Activated CD8-positive, alpha-beta T cell treated with anti-CD3 and anti-CD28 coated beads, Interleukin-2, amount 10 ng/mL, durations not matched to agents 7 days and 5 days (primary cell): ENCODE measurements around the gene CPAMD8. TPM values are rescaled to one million over a fixed set of nuclear protein-coding genes. Genes with fewer than 3 reads are reported as not detected.
A peak's percentile ranks its signal among the peaks of the same experiment; 100 is the strongest.

Source experiments
- ATAC-seq: fragments of 150-1000 bp; cut with Tn5 transposase; one replicate; pipeline ENCODE4 v1.10.0; 2021; ENCODE audit warnings: moderate library complexity
- CTCF ChIA-PET: fragments of 350-600 bp; sonication (Branson Sonifier 250); formaldehyde crosslinking; loops from one replicate; lab custom pipeline; 2021; ENCODE audit warnings: antibody characterized with exemption; lab: Charles Lee
- POLR2A ChIA-PET: fragments of 350-600 bp; sonication (Branson Sonifier 250); formaldehyde crosslinking; loops from one replicate; lab custom pipeline; 2021; ENCODE audit warnings: antibody characterized with exemption; lab: Charles Lee
- DNase-seq: peaks from one replicate; pipeline ENCODE4 v3.0.0-alpha.2; 2020
- H3K27ac Mint-ChIP-seq: one replicate; pipeline ENCODE4 v1.8.0; 2021; ENCODE audit warnings: mild to moderate bottlenecking, mixed read lengths
- H3K27me3 Mint-ChIP-seq: one replicate; pipeline ENCODE4 v1.8.0; 2021; ENCODE audit warnings: low read depth, mixed read lengths
- H3K36me3 Mint-ChIP-seq: one replicate; pipeline ENCODE4 v1.8.0; 2021; ENCODE audit warnings: low read depth, mixed read lengths
- H3K4me1 Mint-ChIP-seq: one replicate; pipeline ENCODE4 v1.8.0; 2021; ENCODE audit warnings: low read depth, mixed read lengths
- H3K4me3 Mint-ChIP-seq: one replicate; pipeline ENCODE4 v1.8.0; 2021; ENCODE audit warnings: mild to moderate bottlenecking, mixed read lengths
- H3K9me3 Mint-ChIP-seq: one replicate; pipeline ENCODE4 v1.8.0; 2022; ENCODE audit warnings: mixed read lengths; ENCODE audit not compliant: insufficient read depth
- total RNA-seq, 2 experiments: library from RNA; stranded (reverse); gene quantifications; one replicate each; pipeline ENCODE4 v1.2.3, GENCODE V29; 2021

The CPAMD8 gene
- total RNA-seq, 2 experiments from 2014 or later = 0.11 to 0.13 TPM

DNA sequence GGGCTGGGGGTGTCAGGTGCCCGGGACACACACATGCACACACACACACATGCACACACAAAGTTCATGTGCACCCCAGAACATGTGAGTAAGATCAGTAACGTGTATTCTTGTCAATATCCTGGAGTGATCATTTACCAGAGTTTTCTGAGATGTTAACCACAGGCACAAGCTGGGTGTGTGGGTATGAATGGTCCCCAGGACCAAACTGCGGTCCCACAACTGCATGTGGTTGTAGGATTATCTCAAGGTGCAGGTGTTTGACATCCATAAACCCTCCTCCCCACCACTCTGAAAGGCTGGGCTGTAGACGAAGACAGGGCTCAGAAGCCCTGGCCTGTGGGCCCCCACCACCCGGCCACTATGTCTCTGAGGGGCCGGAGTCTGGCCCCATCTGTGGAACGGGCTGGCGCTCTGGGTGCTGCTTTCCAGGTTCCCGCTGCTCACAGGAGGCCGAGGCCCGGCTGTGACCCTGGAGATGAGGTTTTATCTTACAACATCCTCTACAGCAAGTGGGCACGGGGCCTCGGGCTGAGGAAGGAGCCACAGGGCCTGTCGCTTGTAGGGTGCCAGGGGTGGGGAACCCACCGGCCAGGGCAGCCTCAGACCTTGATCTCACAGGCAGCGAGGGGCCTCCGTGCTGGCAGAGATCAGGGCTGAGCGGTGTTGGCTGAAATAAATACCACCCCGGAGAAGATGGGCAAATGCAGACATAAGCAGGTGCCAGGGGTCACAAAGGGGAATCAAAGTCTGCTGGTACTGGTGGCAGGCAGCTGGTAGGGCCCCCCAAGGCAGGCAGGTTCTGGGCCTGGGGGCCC lies 133.5 kb downstream of the CPAMD8 start:
- peaks cover 26% of the 10 kb centered on the region for H3K27me3 Mint-ChIP-seq
- H3K4me3 Mint-ChIP-seq = no peak overlapping the region
- no peaks in the 10 kb centered on the region for H3K9me3 Mint-ChIP-seq
- H3K4me1 Mint-ChIP-seq = peaks cover 56% of the 10 kb centered on the region
- DNase-seq (peak; percentile 37), ATAC-seq (no peak)
- ChIA-PET POLR2A (no interaction called here), CTCF (no interaction called here)
- H3K36me3 Mint-ChIP-seq = no peaks in the 10 kb centered on the region
- peak overlapping the region; percentile 61 for H3K27ac Mint-ChIP-seq

DNA sequence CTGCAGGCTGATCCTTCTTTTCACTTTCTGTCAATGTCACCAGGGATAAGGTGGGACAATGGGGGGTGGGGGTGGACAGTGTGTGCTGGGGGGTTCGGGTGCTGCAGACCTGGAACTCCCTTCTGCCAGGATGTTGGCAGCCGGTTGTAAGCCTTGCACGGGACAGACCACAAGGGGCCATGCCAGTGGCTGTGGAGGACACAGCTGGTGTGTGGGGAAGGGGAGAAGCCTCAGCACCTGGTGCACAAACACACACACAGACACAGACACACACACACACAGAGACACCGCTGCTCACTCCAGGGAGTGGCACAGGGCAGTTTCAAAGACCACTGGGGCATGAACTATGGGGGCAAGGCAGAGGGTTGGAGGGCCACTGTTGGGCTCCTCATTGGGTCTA lies 134.2 kb downstream of the CPAMD8 start:
- no peak for ATAC-seq
- DNase-seq = no peak
- H3K27ac Mint-ChIP-seq = peak overlapping the region; percentile 43
- H3K9me3 Mint-ChIP-seq = no peaks in the 10 kb centered on the region
- ChIA-PET POLR2A (no interaction called here), CTCF (no interaction called here)
- no peak overlapping the region for H3K4me3 Mint-ChIP-seq
- peaks cover 63% of the 10 kb centered on the region for H3K4me1 Mint-ChIP-seq
- no peaks in the 10 kb centered on the region for H3K36me3 Mint-ChIP-seq
- peaks cover 26% of the 10 kb centered on the region for H3K27me3 Mint-ChIP-seq

DNA sequence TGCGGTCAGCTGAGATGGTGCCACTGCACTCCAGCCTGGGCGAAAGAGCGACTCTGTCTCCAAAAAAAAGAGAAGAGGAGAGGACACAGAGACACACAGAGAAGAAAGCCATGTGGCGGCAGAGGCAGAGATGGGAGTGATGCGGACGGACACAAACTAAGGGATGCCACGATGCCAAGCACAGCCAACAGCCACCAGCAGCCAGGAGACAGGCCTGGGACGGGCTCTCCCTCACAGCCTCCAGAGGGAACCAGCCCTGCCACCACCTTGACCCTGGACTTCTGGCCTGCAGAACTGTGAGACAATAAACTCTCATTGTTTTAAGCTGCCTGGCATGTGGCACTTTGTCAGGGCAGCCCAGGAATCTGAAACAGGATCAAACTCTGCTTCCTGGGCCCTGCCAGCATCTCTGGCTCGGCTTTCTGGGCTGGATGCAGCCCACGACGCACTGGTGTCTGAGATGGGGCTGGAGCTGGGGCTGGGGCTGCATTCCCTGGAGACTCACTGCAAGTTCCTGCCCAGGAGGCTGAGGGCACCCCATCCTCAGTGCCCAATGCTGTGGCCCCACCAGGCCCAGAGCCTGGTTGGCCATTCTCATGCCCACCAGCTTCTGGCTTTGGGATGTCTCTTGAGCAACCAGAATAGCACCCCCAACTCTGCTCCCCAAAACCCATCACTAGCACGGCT lies 134.8 kb downstream of the CPAMD8 start:
- ATAC-seq (no peak), DNase-seq (no peak)
- H3K4me1 Mint-ChIP-seq = peaks cover 67% of the 10 kb centered on the region
- H3K27ac Mint-ChIP-seq = peak overlapping the region; percentile 43
- no peak overlapping the region for H3K4me3 Mint-ChIP-seq
- H3K27me3 Mint-ChIP-seq = peaks cover 24% of the 10 kb centered on the region
- no peaks in the 10 kb centered on the region for H3K36me3 Mint-ChIP-seq
- CTCF ChIA-PET = no interaction called here
- POLR2A ChIA-PET = no interaction called here
- H3K9me3 Mint-ChIP-seq = no peaks in the 10 kb centered on the region

DNA sequence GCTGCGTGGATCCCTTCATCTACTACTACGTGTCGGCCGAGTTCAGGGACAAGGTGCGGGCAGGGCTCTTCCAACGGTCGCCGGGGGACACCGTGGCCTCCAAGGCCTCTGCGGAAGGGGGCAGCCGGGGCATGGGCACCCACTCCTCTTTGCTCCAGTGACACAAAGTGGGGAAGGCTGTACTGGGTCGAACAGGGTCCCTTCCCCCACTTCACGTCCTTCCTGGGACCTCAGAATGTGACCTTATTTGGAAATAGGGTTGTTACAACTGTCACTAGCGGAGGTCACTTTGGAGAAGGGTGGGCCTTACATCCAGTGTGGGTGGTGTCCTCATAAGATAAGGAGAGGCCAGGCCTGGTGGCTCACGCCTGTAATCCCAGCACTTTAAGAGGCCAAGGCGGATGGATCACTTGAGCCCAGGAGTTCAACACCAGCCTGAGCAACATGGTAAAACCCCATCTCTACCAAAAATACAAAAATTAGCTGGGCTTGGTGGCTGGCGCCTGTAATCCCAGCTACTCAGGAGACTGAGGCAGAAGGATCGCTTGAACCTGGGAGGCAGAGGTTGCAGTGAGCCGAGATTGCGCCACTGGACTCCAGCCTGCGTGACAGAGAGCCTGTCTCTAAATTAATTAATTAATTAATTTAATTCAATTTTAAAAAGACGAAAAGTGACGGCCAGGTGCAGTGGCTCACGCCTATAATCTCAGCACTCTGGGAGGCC lies 136.0 kb downstream of the CPAMD8 start:
- Mint-ChIP-seq H3K9me3 (no peaks in the 10 kb centered on the region), H3K4me1 (peaks cover 63% of the 10 kb centered on the region), H3K36me3 (no peaks in the 10 kb centered on the region), H3K4me3 (no peak overlapping the region), H3K27ac (no peak overlapping the region), H3K27me3 (peaks cover 21% of the 10 kb centered on the region)
- no peak for ATAC-seq
- no peak for DNase-seq
- ChIA-PET POLR2A (no interaction called here), CTCF (no interaction called here)

DNA sequence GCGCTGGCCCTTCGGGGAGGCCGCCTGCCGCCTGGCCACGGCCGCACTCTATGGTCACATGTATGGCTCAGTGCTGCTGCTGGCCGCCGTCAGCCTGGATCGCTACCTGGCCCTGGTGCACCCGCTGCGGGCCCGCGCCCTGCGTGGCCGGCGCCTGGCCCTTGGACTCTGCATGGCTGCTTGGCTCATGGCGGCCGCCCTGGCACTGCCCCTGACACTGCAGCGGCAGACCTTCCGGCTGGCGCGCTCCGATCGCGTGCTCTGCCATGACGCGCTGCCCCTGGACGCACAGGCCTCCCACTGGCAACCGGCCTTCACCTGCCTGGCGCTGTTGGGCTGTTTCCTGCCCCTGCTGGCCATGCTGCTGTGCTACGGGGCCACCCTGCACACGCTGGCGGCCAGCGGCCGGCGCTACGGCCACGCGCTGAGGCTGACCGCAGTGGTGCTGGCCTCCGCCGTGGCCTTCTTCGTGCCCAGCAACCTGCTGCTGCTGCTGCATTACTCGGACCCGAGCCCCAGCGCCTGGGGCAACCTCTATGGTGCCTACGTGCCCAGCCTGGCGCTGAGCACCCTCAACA lies 136.6 kb downstream of the CPAMD8 start:
- no peaks in the 10 kb centered on the region for H3K9me3 Mint-ChIP-seq
- H3K4me1 Mint-ChIP-seq = peaks cover 60% of the 10 kb centered on the region
- H3K36me3 Mint-ChIP-seq = no peaks in the 10 kb centered on the region
- ChIA-PET POLR2A (no interaction called here), CTCF (no interaction called here)
- peaks cover 15% of the 10 kb centered on the region for H3K27me3 Mint-ChIP-seq
- DNase-seq (no peak), ATAC-seq (no peak)
- H3K27ac Mint-ChIP-seq = no peak overlapping the region
- H3K4me3 Mint-ChIP-seq = no peak overlapping the region

DNA sequence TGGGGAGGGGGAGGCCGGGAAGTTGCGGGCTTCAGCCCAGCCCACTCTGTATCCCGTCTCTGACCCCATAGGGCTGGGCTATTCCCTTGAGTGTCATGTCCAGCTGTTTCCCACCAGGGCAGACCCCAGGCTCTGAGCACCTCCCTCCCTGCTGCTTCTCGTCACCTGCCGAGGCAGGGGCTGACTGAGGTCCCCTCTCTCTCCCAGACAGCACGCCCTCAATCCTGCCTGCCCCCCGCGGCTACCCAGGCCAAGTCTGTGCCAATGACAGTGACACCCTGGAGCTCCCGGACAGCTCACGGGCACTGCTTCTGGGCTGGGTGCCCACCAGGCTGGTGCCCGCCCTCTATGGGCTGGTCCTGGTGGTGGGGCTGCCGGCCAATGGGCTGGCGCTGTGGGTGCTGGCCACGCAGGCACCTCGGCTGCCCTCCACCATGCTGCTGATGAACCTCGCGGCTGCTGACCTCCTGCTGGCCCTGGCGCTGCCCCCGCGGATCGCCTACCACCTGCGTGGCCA lies 137.2 kb downstream of the CPAMD8 start:
- H3K9me3 Mint-ChIP-seq = no peaks in the 10 kb centered on the region
- H3K27ac Mint-ChIP-seq = peak overlapping the region; percentile 76
- ChIA-PET CTCF (interaction anchor here (0.8 kb wide), 1 partner anchor 117 kb away, joined by 3 read pairs; no protein-coding TSS in a partner anchor), POLR2A (no interaction called here)
- no peak for ATAC-seq
- H3K4me1 Mint-ChIP-seq = peaks cover 58% of the 10 kb centered on the region
- peaks cover 10% of the 10 kb centered on the region for H3K27me3 Mint-ChIP-seq
- DNase-seq = no peak
- H3K36me3 Mint-ChIP-seq = no peaks in the 10 kb centered on the region
- H3K4me3 Mint-ChIP-seq = peak overlapping the region; percentile 49

DNA sequence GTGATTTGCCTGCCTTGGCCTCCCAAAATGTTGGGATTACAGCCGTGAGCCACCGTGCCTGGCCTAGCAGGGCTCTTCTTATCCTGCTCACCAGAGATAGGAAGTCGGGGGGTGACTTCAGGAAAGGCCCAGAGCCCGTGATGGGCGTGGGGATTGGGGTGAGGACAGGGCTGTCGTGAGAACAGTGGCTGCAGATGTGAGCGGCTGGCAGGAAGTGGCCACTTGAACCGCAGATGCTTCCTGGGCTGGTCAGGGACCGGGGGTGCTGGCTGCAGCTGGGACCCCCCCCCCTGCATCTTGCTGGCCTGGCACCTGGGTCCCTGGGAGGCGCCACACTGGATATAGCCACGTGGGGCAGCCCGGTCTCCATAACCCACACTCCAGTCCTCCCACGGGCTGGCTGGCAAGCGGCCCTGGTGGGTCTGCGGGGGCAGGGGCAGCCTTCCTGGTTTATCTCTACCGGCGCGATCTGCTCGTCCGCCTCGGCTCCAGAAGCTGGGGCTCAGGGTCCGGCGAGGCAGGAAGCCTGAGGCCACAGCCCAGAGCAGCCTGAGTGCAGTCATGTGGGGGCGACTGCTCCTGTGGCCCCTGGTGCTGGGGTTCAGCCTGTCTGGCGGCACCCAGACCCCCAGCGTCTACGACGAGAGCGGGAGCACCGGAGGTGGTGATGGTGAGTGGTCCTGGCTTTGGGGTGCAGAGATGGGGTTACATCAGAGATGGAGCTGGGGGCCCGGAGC lies 137.8 kb downstream of the CPAMD8 start, which contains the start of gene F2RL3:
F2RL3 (plus strand) TSS at position 371 of the 737 bp plus-strand sequence; CDS start at position 562, 191 bp downstream.
- Mint-ChIP-seq H3K36me3 (no peaks in the 10 kb centered on the region), H3K4me1 (peaks cover 55% of the 10 kb centered on the region), H3K27ac (peak within 1 kb of the TSS; percentile 76), H3K9me3 (no peaks in the 10 kb centered on the region), H3K27me3 (peaks cover 9% of the 10 kb centered on the region), H3K4me3 (peak within 1 kb of the TSS; percentile 49)
- POLR2A ChIA-PET = no interaction called here
- CTCF ChIA-PET = interaction anchor here (0.8 kb wide), 1 partner anchor 117 kb away, joined by 3 read pairs; no protein-coding TSS in a partner anchor
- ATAC-seq (peak; percentile 54), DNase-seq (peak; percentile 55)

DNA sequence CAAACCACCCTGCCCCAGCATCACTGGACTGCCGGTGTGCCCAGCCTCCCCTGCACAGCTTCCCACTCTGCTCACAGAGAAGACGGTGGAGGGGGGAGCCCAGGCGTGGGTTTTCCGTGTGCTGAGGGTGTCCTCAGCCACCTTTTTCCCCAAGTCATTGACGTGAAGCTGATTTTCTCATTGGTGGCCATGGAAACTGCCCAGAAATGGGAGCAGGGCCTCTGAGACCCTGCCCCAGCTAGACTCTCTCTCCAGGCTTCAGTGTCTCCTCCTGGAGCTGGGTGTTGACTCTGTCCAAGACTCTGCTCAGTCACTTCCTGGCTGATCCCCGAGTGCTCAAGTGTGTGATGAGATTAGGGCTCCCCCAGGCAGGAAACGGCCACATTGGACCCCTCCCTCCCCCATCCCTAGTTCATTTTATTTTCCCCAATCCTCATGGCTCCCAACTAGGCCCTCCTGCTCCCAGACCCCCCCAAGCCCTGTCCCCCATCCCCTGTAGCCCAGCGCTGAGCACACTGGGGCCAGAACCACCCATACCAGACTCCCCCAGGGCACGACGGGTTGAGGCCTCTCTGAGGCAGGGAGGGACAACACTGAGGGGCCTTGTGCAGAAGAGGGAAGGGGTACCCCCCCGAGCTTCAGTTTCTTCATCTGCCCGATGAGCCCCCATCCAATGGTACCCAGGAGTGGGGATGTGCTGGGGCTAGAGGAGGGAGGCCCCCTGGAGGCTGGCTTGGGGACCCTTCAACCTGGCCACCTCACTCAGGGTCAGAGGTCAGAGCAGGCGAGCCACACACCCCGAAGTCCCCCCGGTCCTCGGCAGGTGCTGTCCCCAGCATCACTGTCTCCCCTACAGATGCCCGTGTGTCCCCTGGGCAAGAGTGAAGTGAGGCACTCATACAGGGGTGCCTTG lies 139.0 kb downstream of the CPAMD8 start:
- Mint-ChIP-seq H3K36me3 (peaks cover 5% of the 10 kb centered on the region), H3K27ac (peak overlapping the region; percentile 30), H3K27me3 (peaks cover 4% of the 10 kb centered on the region), H3K9me3 (peaks cover 4% of the 10 kb centered on the region), H3K4me1 (peaks cover 50% of the 10 kb centered on the region), H3K4me3 (no peak overlapping the region)
- no peak for DNase-seq
- ChIA-PET CTCF (no interaction called here), POLR2A (no interaction called here)
- ATAC-seq = no peak

DNA sequence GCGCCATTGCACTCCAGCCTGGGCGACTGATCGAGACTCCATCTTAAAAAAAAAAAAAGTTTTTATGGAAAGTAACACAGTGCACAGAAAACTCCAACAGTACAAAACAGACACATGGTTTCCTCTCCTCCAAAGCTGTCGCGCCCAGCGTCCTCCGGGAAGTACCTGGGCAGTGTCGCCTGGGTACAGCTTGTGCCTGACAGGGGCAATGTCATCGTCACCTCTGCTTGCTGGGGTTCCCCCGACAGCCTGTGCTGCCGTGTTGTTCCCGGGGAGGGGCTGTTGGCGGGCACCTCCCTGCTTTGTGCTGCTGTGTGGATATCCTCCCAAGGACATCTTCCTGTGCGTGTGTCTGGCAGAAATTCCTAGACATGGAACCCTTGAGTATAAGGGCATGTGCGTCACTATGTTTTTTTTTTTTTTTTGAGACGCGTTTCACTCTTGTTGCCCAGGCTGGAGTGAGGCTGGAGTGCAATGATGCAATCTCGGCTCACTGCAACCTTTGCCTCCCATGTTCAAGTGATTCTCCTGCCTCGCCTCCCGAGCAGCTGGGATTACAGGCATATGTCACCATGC lies 140.2 kb downstream of the CPAMD8 start:
- Mint-ChIP-seq H3K4me3 (no peak overlapping the region), H3K4me1 (peaks cover 44% of the 10 kb centered on the region)
- CTCF ChIA-PET = interaction anchor here (0.5 kb wide), 1 partner anchor 730 kb away, joined by 3 read pairs; no protein-coding TSS in a partner anchor

DNA sequence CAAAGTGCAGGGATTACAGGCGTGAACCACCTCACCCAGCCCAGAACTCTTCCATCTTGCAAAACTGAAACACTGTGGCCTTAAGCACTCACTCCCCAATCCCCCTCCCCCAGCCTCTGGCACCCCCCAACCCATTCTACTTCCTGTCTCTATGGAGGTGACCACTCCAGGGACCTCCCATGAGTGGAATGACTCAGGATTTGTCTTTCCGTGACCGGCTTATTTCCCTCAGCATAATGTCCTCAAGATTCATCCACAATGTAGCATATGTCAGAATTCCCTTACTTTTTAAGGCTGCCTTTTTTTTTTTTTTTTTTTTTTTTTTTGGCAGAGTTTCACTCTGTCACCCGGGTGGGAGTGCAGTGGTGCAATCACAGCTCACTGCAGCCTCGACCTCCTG lies 141.4 kb downstream of the CPAMD8 start:
- CTCF ChIA-PET = no interaction called here
- POLR2A ChIA-PET = interaction anchor here (0.6 kb wide), 1 partner anchor 436 kb away, joined by 3 read pairs; no protein-coding TSS in a partner anchor
- no peak for DNase-seq
- Mint-ChIP-seq H3K9me3 (peaks cover 28% of the 10 kb centered on the region), H3K4me3 (no peak overlapping the region), H3K4me1 (peaks cover 37% of the 10 kb centered on the region), H3K27ac (no peak overlapping the region), H3K36me3 (peaks cover 24% of the 10 kb centered on the region), H3K27me3 (no peaks in the 10 kb centered on the region)
- ATAC-seq = no peak

More for the DNA sequence above, 140.2 kb downstream of the CPAMD8 start:
- Mint-ChIP-seq H3K9me3 (peaks cover 16% of the 10 kb centered on the region), H3K36me3 (peaks cover 13% of the 10 kb centered on the region), H3K27ac (no peak overlapping the region), H3K27me3 (no peaks in the 10 kb centered on the region)
- POLR2A ChIA-PET = no interaction called here
- no peak for ATAC-seq
- no peak for DNase-seq
